Uterus (tissue), 4 donors: Measurements from ENCODE around the gene TMEM140. TPM values are rescaled to one million over a fixed set of nuclear protein-coding genes. Genes with fewer than 3 reads are reported as not detected.

Experiments
- DNase-seq, 2 donors: peaks; one replicate each; pipeline ENCODE4 v3.0.0-alpha.2; 2019 to 2020
- H3K27ac ChIP-seq, 2 donors: fragments of 200-600 bp; sonication (generic); 1 replicate in 1 of 2; 2 replicates in 1 of 2; pipeline ENCODE4 v1.5.1; 2016 to 2018
- H3K27me3 ChIP-seq, 2 donors: fragments of 200-600 bp; sonication (generic); one replicate each; pipeline ENCODE4 v1.5.1; 2018 to 2019; ENCODE audit warnings: control low read depth in 1 of 2
- H3K36me3 ChIP-seq, 2 donors: fragments of 200-600 bp; sonication (generic); one replicate each; pipeline ENCODE4 v1.5.1; 2019; ENCODE audit warnings: control low read depth in 1 of 2
- H3K4me1 ChIP-seq, 2 donors: fragments of 200-600 bp; sonication (generic); one replicate each; pipeline ENCODE4 v1.5.1; 2018 to 2019; ENCODE audit warnings: control low read depth in 1 of 2
- H3K4me3 ChIP-seq, 2 donors: fragments of 200-600 bp; sonication (generic); 1 replicate in 1 of 2; 2 replicates in 1 of 2; pipeline ENCODE4 v1.5.1; 2018 to 2019; ENCODE audit warnings: mild to moderate bottlenecking in 1 of 2
- H3K9me3 ChIP-seq, 2 donors: fragments of 200-600 bp; sonication (generic); one replicate each; pipeline ENCODE4 v1.5.1; 2019; ENCODE audit warnings: control low read depth in 1 of 2
- CTCF ChIP-seq, 4 experiments: fragments of 200-600 bp in 2 of 4; fragments of 450-650 bp in 2 of 4; sonication (generic) in 2 of 4; IDR thresholded peaks; one replicate each; pipeline ENCODE4 v1.5.1; 2016 to 2019; ENCODE audit warnings: antibody characterized with exemption in 4 of 4, mild to moderate bottlenecking in 2 of 4, moderate library complexity in 1 of 4
- POLR2A ChIP-seq, 2 donors: fragments of 450-650 bp; IDR thresholded peaks; one replicate each; pipeline ENCODE4 v1.6.1; 2016; ENCODE audit warnings: antibody characterized with exemption in 2 of 2, mild to moderate bottlenecking in 1 of 2, moderate library complexity in 1 of 2
- intact Hi-C: fragments of 100-400 bp; cut with DNase I; formaldehyde crosslinking; loops from one replicate; pipeline ENCODE4 v1.15.1; 2023; ENCODE audit warnings: low total_unique reads
- total RNA-seq, 4 donors: library from RNA; depleted of rRNA in 3 of 4; stranded (reverse); fragments of >200 nt in 3 of 4; gene quantifications; one replicate each; pipeline versions ENCODE4 v1.1.0 to v1.2.4, GENCODE V29; 2014 to 2023
- donor health status: DM: yes; HTN: yes; CAD: no.

The TMEM140 gene
- total RNA-seq, 4 donors from 2014 or later = 5.9 to 30.0 (median 17.9) TPM

GRCh38 chr7:135195156-135195555 lies 47.3 kb downstream of the TMEM140 start:
- TF ChIP-seq POLR2A (IDR thresholded peaks at IDR 0.05) (no peak), CTCF (IDR thresholded peaks at IDR 0.05) (no peak)
- Histone ChIP-seq H3K4me3 (no peak overlapping the region), H3K27me3 (no peaks in the 10 kb centered on the region), H3K36me3 (no peaks in the 10 kb centered on the region), H3K4me1 (no peaks in the 10 kb centered on the region), H3K9me3 (no peaks in the 10 kb centered on the region), H3K27ac (no peak overlapping the region)
- no peak for DNase-seq
- intact Hi-C loops = no loop called here

- Histone ChIP-seq H3K4me1 (no peaks in the 10 kb centered on the region), H3K27ac (no peak overlapping the region), H3K36me3 (no peaks in the 10 kb centered on the region), H3K27me3 (no peaks in the 10 kb centered on the region), H3K9me3 (no peaks in the 10 kb centered on the region), H3K4me3 (no peak overlapping the region)
- intact Hi-C loops = no loop called here
- no peak for DNase-seq
- TF ChIP-seq POLR2A (IDR thresholded peaks at IDR 0.05) = no peak
- no peak for TF ChIP-seq CTCF (IDR thresholded peaks at IDR 0.05)
These were observed 48.2 kb downstream of the TMEM140 start for GRCh38 chr7:135195968-135196629.

GRCh38 chr7:135197343-135197742 lies 49.5 kb downstream of the TMEM140 start:
- Histone ChIP-seq H3K27ac (no peak overlapping the region), H3K36me3 (no peaks in the 10 kb centered on the region), H3K4me3 (no peak overlapping the region), H3K4me1 (no peaks in the 10 kb centered on the region), H3K9me3 (no peaks in the 10 kb centered on the region), H3K27me3 (no peaks in the 10 kb centered on the region)
- no peak for DNase-seq
- intact Hi-C loops = no loop called here
- no peak for TF ChIP-seq CTCF (IDR thresholded peaks at IDR 0.05)
- no peak for TF ChIP-seq POLR2A (IDR thresholded peaks at IDR 0.05)

GRCh38 chr7:135197906-135198655 lies 50.2 kb downstream of the TMEM140 start:
- intact Hi-C loops = no loop called here
- no peaks in the 10 kb centered on the region for H3K4me1 ChIP-seq
- DNase-seq = no peak
- no peaks in the 10 kb centered on the region for H3K9me3 ChIP-seq
- no peaks in the 10 kb centered on the region for H3K27me3 ChIP-seq
- no peaks in the 10 kb centered on the region for H3K36me3 ChIP-seq
- TF ChIP-seq CTCF (IDR thresholded peaks at IDR 0.05) = no peak
- TF ChIP-seq POLR2A (IDR thresholded peaks at IDR 0.05) = no peak
- H3K27ac ChIP-seq = no peak overlapping the region
- H3K4me3 ChIP-seq = no peak overlapping the region

GRCh38 chr7:135199439-135199838 lies 51.6 kb downstream of the TMEM140 start:
- no peak overlapping the region for H3K27ac ChIP-seq
- no peaks in the 10 kb centered on the region for H3K36me3 ChIP-seq
- no peak overlapping the region for H3K4me3 ChIP-seq
- no peaks in the 10 kb centered on the region for H3K27me3 ChIP-seq
- intact Hi-C loops = no loop called here
- no peaks in the 10 kb centered on the region for H3K4me1 ChIP-seq
- H3K9me3 ChIP-seq = no peaks in the 10 kb centered on the region
- no peak for DNase-seq
- TF ChIP-seq POLR2A (IDR thresholded peaks at IDR 0.05) = no peak
